GM12891 (cell line): ENCODE results near the gene DDX4.

Source experiments
- POLR2A ChIP-seq: IDR thresholded peaks from 2 replicates; pipeline ENCODE4 v1.6.1; 2011; ENCODE audit warnings: low read depth, low read length, control low read depth
- POLR2AphosphoS5 ChIP-seq: IDR thresholded peaks from 2 replicates; pipeline ENCODE4 v1.6.1; 2011; ENCODE audit warnings: low read depth, low read length, control low read depth
- TAF1 ChIP-seq: IDR thresholded peaks from 2 replicates; pipeline ENCODE4 v1.6.1; 2011; ENCODE audit warnings: low read depth, low read length, control low read depth

DNA sequence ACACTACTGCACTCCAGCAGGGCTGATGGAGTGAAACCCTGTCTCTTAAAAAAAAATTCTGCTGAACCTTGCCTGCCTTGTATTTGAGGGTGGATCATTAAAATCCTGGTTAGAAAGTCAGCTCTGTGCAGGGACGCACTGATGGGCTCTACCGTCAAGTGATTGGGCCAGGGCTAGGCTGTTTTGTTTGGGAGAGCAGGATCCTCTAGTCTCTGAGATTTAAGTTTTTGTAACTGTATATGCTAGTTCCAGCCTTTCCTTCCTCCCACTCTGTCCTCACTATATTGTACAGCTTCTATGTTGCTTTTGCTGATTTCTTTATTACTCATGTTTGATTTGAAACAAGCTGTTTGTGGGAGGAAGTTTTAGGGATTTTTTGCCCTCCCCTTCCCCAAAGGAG, 11.5 kb downstream of the DDX4 start:
- no peak for TF ChIP-seq POLR2AphosphoS5
- TF ChIP-seq POLR2A = no peak
- TF ChIP-seq TAF1 = no peak
